AG04449 (cell line): ENCODE results near the gene RPL15.

Source experiments
- CTCF ChIA-PET: fragments of 350-600 bp; formaldehyde crosslinking; extraction: SDS; loops from one replicate; lab custom pipeline; 2021; ENCODE audit warnings: antibody characterized with exemption; lab: Yijun Ruan, JAX
- POLR2A ChIA-PET: fragments of 400-600, 350-600 bp; formaldehyde crosslinking; extraction: SDS; loops from one replicate; lab custom pipeline; 2020; ENCODE audit warnings: antibody characterized with exemption, inconsistent platforms; lab: Yijun Ruan, JAX
- DNase-seq: peaks from one replicate; pipeline ENCODE4 v3.0.0-alpha.2; 2010; ENCODE audit warnings: low read depth, low spot score
- H3K4me3 ChIP-seq: 2 replicates; pipeline ENCODE4 v1.5.1; 2011; ENCODE audit warnings: low read depth, mild to moderate bottlenecking, control low read depth, low read length
- TF ChIP-seq, protein P1 (sequence below): IDR thresholded peaks from one replicate; pipeline ENCODE4 v1.5.1; 2011; ENCODE audit warnings: mild to moderate bottlenecking, moderate library complexity, low read length, control low read depth, inconsistent platforms; ENCODE audit not compliant: insufficient read depth; ENCODE audit errors: missing control alignments

The RPL15 gene

DNA sequence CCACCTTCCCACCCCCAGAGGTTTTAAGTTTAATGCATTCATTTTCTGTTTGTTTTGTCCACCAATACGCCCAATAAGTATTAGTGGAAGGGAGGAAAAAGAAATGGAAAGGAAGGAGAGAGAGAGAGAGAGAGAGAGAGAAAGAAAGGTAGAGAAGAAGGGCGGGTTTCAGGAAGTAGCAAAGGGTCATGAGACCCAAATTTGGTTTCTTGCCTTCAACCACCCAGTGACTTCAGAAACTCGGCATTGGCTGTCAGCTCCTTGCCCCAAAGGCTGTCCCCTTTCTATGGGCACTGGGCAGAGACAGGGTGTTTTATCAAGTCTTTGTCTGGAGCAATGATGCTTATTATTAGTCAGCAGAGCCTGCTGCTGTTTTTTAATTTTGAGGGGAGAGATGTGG is 14.7 kb downstream of the RPL15 start:
- H3K4me3 ChIP-seq, result no peak overlapping the region
- TF ChIP-seq, protein P1, sequence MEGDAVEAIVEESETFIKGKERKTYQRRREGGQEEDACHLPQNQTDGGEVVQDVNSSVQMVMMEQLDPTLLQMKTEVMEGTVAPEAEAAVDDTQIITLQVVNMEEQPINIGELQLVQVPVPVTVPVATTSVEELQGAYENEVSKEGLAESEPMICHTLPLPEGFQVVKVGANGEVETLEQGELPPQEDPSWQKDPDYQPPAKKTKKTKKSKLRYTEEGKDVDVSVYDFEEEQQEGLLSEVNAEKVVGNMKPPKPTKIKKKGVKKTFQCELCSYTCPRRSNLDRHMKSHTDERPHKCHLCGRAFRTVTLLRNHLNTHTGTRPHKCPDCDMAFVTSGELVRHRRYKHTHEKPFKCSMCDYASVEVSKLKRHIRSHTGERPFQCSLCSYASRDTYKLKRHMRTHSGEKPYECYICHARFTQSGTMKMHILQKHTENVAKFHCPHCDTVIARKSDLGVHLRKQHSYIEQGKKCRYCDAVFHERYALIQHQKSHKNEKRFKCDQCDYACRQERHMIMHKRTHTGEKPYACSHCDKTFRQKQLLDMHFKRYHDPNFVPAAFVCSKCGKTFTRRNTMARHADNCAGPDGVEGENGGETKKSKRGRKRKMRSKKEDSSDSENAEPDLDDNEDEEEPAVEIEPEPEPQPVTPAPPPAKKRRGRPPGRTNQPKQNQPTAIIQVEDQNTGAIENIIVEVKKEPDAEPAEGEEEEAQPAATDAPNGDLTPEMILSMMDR, result no peak
- no peak for DNase-seq
- ChIA-PET CTCF (no interaction called here), POLR2A (no interaction called here)

DNA sequence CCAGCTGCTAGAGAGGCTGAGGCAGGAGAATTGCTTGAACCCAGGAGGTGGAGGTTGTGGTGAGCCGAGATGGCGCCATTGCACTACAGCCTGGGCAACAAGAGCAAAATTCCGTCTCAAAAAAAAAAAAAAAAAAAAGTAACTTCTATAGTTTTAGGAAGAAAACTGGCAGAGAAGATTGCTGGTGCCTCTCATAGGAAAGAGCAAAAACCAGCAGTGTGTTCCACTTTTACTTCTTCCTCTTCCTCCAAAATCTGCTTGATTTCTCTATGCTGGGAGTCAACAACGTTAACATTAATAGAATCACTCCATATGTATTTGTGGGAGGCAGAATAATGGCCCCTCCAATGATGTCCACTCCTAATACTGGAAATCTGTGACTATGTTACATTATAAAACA is 15.6 kb downstream of the RPL15 start:
- H3K4me3 ChIP-seq, result no peak overlapping the region
- ChIA-PET CTCF (no interaction called here), POLR2A (no interaction called here)
- TF ChIP-seq, protein P1, result no peak
- DNase-seq, result no peak

DNA sequence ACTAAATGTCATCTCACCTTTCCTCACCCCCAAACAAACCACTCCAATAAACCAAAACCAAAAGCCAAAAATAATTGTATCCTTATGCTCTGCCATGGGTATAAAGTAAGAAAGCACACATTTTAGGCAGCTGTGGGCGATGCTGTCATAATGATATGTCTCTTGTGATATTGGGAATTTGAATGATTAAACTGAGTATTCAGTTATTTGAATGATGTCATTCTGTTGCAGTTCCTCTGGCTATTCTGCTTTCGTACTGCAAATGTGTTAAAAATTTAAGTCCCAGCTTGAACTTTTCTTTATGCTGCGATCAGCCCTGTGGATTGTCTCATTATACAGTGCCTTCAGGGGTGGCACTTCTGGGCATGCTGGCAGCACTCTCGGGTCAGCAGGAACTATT is 17.3 kb downstream of the RPL15 start:
- CTCF ChIA-PET, result no interaction called here
- POLR2A ChIA-PET, result no interaction called here
- TF ChIP-seq, protein P1, result no peak
- no peak overlapping the region for H3K4me3 ChIP-seq
- DNase-seq, result no peak

DNA sequence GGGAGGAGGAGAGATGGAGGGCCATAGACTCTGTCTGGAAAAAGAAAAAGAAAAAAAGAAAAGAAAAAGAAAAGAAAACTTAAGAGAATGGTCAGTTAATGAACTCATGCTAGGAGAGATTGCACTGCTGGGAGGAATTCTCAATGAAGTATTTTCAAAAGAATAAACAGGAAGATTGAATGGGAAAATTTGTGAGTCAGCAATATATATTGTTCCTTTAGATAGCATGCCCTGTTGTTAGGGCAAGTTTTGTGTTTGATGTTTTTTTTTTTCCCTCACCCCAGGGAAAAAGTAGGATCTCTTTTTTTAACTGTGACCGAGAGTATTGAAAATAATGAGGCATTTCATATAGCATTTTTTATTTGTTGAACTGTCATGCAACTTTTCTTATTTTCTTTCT is 20.4 kb downstream of the RPL15 start:
- ChIA-PET POLR2A (no interaction called here), CTCF (no interaction called here)
- TF ChIP-seq, protein P1, result no peak
- DNase-seq, result no peak
- H3K4me3 ChIP-seq, result no peak overlapping the region

DNA sequence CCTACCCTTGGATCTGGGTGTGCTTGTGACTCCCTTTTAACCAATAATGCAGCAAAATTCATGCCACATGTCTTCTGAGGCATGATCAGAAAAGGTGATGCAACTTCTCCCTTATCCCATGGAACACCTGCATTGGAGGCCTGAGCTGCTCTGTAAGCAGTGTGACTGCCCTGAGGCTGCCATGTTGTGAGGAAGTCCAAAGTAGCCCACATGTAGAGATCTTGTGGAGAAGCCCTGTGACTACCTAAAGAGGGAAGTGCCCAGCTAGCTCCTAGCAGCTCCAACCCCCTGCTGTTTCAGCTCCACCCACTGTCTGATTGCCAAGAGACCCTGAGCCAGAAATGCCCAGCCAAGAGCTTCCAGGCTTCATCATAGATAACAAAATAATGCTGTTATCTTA is 21.8 kb downstream of the RPL15 start:
- ChIA-PET POLR2A (no interaction called here), CTCF (interaction anchor here (0.8 kb wide), 1 partner anchor 72 kb away, joined by 3 read pairs; no protein-coding TSS in a partner anchor)
- H3K4me3 ChIP-seq, result no peak overlapping the region
- no peak for DNase-seq
- TF ChIP-seq, protein P1, result no peak

DNA sequence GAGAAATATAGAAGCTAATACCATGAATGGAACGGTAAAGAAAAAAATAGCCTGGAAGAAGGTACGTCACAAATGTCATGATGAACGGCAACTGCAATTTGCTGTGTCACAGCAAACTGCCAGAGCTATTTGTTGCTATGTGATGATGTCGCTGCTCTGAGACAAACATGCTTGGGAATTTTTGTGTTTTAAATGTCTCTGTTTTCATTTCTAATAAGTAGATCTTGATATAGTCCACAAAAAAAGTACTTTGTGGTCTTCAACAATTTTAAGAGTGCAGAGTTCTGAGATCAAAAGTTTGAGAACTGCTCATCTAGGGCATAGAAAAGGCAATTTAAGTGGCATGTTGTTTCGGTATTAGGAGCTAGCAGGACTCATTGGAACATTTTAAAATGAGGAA is 23.8 kb downstream of the RPL15 start:
- ChIA-PET POLR2A (interaction anchor here (1.9 kb wide), 1 partner anchor 24 kb away, joined by 6 read pairs; the partner anchor contains the start of genes NKIRAS1 and RPL15), CTCF (interaction anchor here (1.0 to 1.8 kb wide), 2 partner anchors 17 to 23 kb away, joined by 3 to 5 read pairs; partner anchors contain the start of genes NKIRAS1 and RPL15)
- no peak for DNase-seq
- TF ChIP-seq, protein P1, result no peak
- no peak overlapping the region for H3K4me3 ChIP-seq
